ENCODE results near the gene HSPA1L. TPM values are rescaled to one million over a fixed set of nuclear protein-coding genes. Genes with fewer than 3 reads are reported as not detected.

The HSPA1L gene
- total RNA-seq, 1 experiment from 2014 or later = 0.12 TPM

DNA sequence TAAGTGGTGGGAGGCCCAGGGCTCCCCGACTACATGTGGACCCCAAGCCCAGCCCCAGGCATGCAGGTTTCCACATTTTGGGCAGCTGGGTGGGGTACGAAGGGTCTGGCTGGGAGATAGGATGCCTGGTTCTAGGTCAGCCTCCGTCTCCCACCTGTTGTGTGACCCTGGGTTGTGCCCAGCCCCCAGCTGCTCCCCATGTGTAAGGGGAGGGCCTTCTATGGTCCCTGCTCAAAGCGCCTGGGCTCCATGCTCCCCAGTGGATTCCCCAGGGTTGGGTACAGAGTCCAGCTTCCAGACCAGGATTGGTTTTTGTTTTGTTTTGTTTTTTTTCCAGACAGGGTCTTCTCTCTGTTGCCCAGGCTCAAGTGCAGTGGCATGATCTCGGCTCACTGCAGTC is 36.9 kb downstream of the HSPA1L start:
- Histone ChIP-seq H3K4me3 (replicated peaks in 1 of 2; ENCODE audit: low read depth in 1 of 2, low read length in 2 of 2) (no peak overlapping the region), H3K27ac (ENCODE audit: low read depth, low read length) (peak overlapping the region; percentile 79), H3K9me2 (ENCODE audit: insufficient read depth) (no peaks in the 10 kb centered on the region), H3K27me3 (ENCODE audit: insufficient read depth, low read length) (no peaks in the 10 kb centered on the region), H4K20me1 (ENCODE audit: insufficient read depth) (no peaks in the 10 kb centered on the region), H2AFZ (ENCODE audit: low read depth, low read length, poor library complexity, severe bottlenecking) (no peak overlapping the region), H3K4me1 (ENCODE audit: control insufficient read depth in 1 of 2, insufficient read depth in 2 of 2, low read length in 2 of 2) (peaks cover 34 to 47% of the 10 kb centered on the region in 2 experiments), H3K36me3 (ENCODE audit: control insufficient read depth in 1 of 2, insufficient read depth in 2 of 2, low read length in 2 of 2) (peaks cover 12 to 38% of the 10 kb centered on the region in 2 experiments), H3K4me2 (ENCODE audit: low read length) (peak overlapping the region; percentile 79; the same call in 1 of the 2 replicates), H3K9me3 (ENCODE audit: control insufficient read depth in 1 of 2, insufficient read depth in 1 of 2, low read depth in 1 of 2, low read length in 2 of 2) (no peaks in the 10 kb centered on the region), H3K9ac (ENCODE audit: low read length) (no peak overlapping the region), H3K79me2 (ENCODE audit: insufficient read depth, low read length) (no peaks in the 10 kb centered on the region)
- DNase-seq (ENCODE audit: low read depth, low spot score) = no peak
- POLR2A ChIA-PET = interaction anchor here (1.0 to 2.0 kb wide), 4 partner anchors 8 to 49 kb away, joined by 3 to 16 read pairs (median 4); partner anchors contain the start of genes HSPA1B and LSM2
- CTCF ChIA-PET = no interaction called here
- RAD21 ChIA-PET (ENCODE audit: low non-redundant PET in 1 of 2, low total read pairs in 2 of 2, uncharacterized antibody in 2 of 2, unreplicated experiment in 2 of 2) = no interaction called here
- intact Hi-C loops (cut with micrococcal nuclease) = no loop called here
- TF ChIP-seq EGR1 (IDR thresholded peaks at IDR 0.05; ENCODE audit: low read depth) = no peak
- TF ChIP-seq, protein P1, sequence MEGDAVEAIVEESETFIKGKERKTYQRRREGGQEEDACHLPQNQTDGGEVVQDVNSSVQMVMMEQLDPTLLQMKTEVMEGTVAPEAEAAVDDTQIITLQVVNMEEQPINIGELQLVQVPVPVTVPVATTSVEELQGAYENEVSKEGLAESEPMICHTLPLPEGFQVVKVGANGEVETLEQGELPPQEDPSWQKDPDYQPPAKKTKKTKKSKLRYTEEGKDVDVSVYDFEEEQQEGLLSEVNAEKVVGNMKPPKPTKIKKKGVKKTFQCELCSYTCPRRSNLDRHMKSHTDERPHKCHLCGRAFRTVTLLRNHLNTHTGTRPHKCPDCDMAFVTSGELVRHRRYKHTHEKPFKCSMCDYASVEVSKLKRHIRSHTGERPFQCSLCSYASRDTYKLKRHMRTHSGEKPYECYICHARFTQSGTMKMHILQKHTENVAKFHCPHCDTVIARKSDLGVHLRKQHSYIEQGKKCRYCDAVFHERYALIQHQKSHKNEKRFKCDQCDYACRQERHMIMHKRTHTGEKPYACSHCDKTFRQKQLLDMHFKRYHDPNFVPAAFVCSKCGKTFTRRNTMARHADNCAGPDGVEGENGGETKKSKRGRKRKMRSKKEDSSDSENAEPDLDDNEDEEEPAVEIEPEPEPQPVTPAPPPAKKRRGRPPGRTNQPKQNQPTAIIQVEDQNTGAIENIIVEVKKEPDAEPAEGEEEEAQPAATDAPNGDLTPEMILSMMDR (IDR thresholded peaks at IDR 0.05 in 2 of 3, conservative IDR thresholded peaks at IDR 0.05 in 1 of 3; ENCODE audit: borderline replicate concordance in 1 of 3, insufficient read depth in 1 of 3, low read depth in 2 of 3, low read length in 2 of 3) = no peak
- TF ChIP-seq ZNF274 (IDR thresholded peaks at IDR 0.05; ENCODE audit: low read depth, low read length) = no peak
- no peak for TF ChIP-seq SRF (IDR thresholded peaks at IDR 0.05; ENCODE audit: low read depth)
- no peak for TF ChIP-seq TCF7L2 (IDR thresholded peaks at IDR 0.05; ENCODE audit: borderline replicate concordance, extremely low read depth, insufficient read depth, insufficient read length)
- TF ChIP-seq EZH2phosphoT487 (IDR thresholded peaks at IDR 0.05; ENCODE audit: borderline replicate concordance) = no peak
- no peak for TF ChIP-seq ZFX (IDR thresholded peaks at IDR 0.05)
- TF ChIP-seq SIN3A (IDR thresholded peaks at IDR 0.05; ENCODE audit: low read depth) = no peak
- TF ChIP-seq JUND (IDR thresholded peaks at IDR 0.05) = no peak
- TF ChIP-seq YY1 (IDR thresholded peaks at IDR 0.05; ENCODE audit: extremely low read depth, insufficient replicate concordance, low read depth, low read length) = no peak
- TF ChIP-seq CBX3 (IDR thresholded peaks at IDR 0.05; ENCODE audit: low read depth) = no peak
- TF ChIP-seq, protein P2, sequence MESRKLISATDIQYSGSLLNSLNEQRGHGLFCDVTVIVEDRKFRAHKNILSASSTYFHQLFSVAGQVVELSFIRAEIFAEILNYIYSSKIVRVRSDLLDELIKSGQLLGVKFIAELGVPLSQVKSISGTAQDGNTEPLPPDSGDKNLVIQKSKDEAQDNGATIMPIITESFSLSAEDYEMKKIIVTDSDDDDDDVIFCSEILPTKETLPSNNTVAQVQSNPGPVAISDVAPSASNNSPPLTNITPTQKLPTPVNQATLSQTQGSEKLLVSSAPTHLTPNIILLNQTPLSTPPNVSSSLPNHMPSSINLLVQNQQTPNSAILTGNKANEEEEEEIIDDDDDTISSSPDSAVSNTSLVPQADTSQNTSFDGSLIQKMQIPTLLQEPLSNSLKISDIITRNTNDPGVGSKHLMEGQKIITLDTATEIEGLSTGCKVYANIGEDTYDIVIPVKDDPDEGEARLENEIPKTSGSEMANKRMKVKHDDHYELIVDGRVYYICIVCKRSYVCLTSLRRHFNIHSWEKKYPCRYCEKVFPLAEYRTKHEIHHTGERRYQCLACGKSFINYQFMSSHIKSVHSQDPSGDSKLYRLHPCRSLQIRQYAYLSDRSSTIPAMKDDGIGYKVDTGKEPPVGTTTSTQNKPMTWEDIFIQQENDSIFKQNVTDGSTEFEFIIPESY (IDR thresholded peaks at IDR 0.05; ENCODE audit: extremely low read depth, insufficient replicate concordance, low read length) = no peak
- TF ChIP-seq, protein P3, sequence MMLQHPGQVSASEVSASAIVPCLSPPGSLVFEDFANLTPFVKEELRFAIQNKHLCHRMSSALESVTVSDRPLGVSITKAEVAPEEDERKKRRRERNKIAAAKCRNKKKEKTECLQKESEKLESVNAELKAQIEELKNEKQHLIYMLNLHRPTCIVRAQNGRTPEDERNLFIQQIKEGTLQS (IDR thresholded peaks at IDR 0.05) = no peak
- TF ChIP-seq CEBPB (IDR thresholded peaks at IDR 0.05; ENCODE audit: low read depth) = no peak
- TF ChIP-seq, protein P4, sequence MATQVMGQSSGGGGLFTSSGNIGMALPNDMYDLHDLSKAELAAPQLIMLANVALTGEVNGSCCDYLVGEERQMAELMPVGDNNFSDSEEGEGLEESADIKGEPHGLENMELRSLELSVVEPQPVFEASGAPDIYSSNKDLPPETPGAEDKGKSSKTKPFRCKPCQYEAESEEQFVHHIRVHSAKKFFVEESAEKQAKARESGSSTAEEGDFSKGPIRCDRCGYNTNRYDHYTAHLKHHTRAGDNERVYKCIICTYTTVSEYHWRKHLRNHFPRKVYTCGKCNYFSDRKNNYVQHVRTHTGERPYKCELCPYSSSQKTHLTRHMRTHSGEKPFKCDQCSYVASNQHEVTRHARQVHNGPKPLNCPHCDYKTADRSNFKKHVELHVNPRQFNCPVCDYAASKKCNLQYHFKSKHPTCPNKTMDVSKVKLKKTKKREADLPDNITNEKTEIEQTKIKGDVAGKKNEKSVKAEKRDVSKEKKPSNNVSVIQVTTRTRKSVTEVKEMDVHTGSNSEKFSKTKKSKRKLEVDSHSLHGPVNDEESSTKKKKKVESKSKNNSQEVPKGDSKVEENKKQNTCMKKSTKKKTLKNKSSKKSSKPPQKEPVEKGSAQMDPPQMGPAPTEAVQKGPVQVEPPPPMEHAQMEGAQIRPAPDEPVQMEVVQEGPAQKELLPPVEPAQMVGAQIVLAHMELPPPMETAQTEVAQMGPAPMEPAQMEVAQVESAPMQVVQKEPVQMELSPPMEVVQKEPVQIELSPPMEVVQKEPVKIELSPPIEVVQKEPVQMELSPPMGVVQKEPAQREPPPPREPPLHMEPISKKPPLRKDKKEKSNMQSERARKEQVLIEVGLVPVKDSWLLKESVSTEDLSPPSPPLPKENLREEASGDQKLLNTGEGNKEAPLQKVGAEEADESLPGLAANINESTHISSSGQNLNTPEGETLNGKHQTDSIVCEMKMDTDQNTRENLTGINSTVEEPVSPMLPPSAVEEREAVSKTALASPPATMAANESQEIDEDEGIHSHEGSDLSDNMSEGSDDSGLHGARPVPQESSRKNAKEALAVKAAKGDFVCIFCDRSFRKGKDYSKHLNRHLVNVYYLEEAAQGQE (IDR thresholded peaks at IDR 0.05; ENCODE audit: low read depth) = no peak
- TF ChIP-seq SP1 (IDR thresholded peaks at IDR 0.05; ENCODE audit: low read depth) = no peak
- TF ChIP-seq, protein P5, sequence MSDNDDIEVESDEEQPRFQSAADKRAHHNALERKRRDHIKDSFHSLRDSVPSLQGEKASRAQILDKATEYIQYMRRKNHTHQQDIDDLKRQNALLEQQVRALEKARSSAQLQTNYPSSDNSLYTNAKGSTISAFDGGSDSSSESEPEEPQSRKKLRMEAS (IDR thresholded peaks at IDR 0.05) = no peak
- no peak for TF ChIP-seq RAD21 (IDR thresholded peaks at IDR 0.05; ENCODE audit: low read depth)
- BruUV-seq (replicated peaks) = no TSS peak
- no peak for ATAC-seq
